K562 (cell line): ENCODE measurements around the gene FAM168B. TPM values are rescaled to one million over a fixed set of nuclear protein-coding genes. Genes with fewer than 3 reads are reported as not detected.

Experiments used
- ATAC-seq: fragments of 200-7000 bp; cut with Tn5 transposase; 3 replicates; pipeline ENCODE4 v1.9.1; 2020; ENCODE audit warnings: moderate library complexity
- BruUV-seq: library from RNA; stranded (reverse); fragments of 400-500 nt; replicated peaks from 2 replicates; lab custom pipeline; 2021; lab: Mats Ljungman, UMichigan
- CTCF ChIA-PET: fragments of 300-600 bp; formaldehyde crosslinking; extraction: SDS; loops from one replicate; lab custom pipeline; 2021; ENCODE audit warnings: low intra/inter-chr PET ratio; lab: Yijun Ruan, JAX
- POLR2A ChIA-PET: fragments of 300-600, 350-650 bp; sonication (Branson Sonifier 250); formaldehyde crosslinking; extraction: SDS; loops from one replicate; lab custom pipeline; 2021; ENCODE audit warnings: antibody characterized with exemption, inconsistent platforms; lab: Yijun Ruan, JAX
- DNase-seq, 4 experiments: peaks; one replicate each; pipeline versions ENCODE4 v3.0.0 to v3.0.0-alpha.2; 2011 to 2018; ENCODE audit warnings: low spot score in 3 of 4, mixed read lengths in 3 of 4; ENCODE audit errors: extremely low read depth in 1 of 4
- FAIRE-seq: peaks from 2 replicates; lab custom pipeline; 2011; peaks lifted over from hg19 to GRCh38; lab: Jason Lieb, UNC
- H2AFZ ChIP-seq: 2 replicates; pipeline ENCODE4 v1.6.0; 2011; ENCODE audit warnings: low read depth, low read length, control low read depth, inconsistent platforms
- H3K27ac ChIP-seq: fragments of 200-600 bp; 3 replicates; pipeline ENCODE4 v1.8.0; 2011; ENCODE audit warnings: low read depth, mild to moderate bottlenecking, control low read depth, inconsistent platforms, low read length, moderate library complexity, mixed read lengths; ENCODE audit errors: extremely low read depth
- H3K27me3 ChIP-seq, 2 experiments: fragments of 300-600 bp in 1 of 2; 2 replicates in 1 of 2; 3 replicates in 1 of 2; pipeline versions ENCODE4 v1.6.0 to v1.8.0; 2011; ENCODE audit warnings: inconsistent platforms in 2 of 2, low read length in 2 of 2, mild to moderate bottlenecking in 1 of 2, mixed read lengths in 1 of 2, moderate library complexity in 1 of 2; ENCODE audit not compliant: control insufficient read depth in 2 of 2, insufficient read depth in 2 of 2
- H3K36me3 ChIP-seq: fragments of 300-600 bp; 3 replicates; pipeline ENCODE4 v1.8.0; 2011; ENCODE audit warnings: mild to moderate bottlenecking, low read length, inconsistent platforms; ENCODE audit not compliant: control insufficient read depth, insufficient read depth
- H3K4me1 ChIP-seq, 2 experiments: fragments of 200-600 bp in 1 of 2; replicated peaks in 1 of 2; 2 replicates in 1 of 2; 3 replicates in 1 of 2; pipeline versions ENCODE4 v1.5.1 to v1.8.0; 2011; ENCODE audit warnings: inconsistent platforms in 2 of 2, low read length in 2 of 2, mild to moderate bottlenecking in 1 of 2, mixed read lengths in 1 of 2, moderate library complexity in 1 of 2; ENCODE audit not compliant: control insufficient read depth in 2 of 2, insufficient read depth in 2 of 2
- H3K4me2 ChIP-seq: 2 replicates; pipeline ENCODE4 v1.6.1; 2011; ENCODE audit warnings: low read length, control low read depth, inconsistent platforms, mixed read lengths; ENCODE audit not compliant: insufficient read depth
- H3K4me3 ChIP-seq: fragments of 200-600 bp; sonication (generic), shearing (Covaris generic); 2 replicates; pipeline ENCODE4 v1.5.1; 2016; ENCODE audit warnings: control low read depth, inconsistent platforms
- H3K79me2 ChIP-seq: fragments of 200-600 bp; 3 replicates; pipeline ENCODE4 v1.8.0; 2011; ENCODE audit warnings: low read length, inconsistent platforms; ENCODE audit not compliant: control insufficient read depth, insufficient read depth
- H3K9ac ChIP-seq, 2 experiments: 2 replicates each; pipeline versions ENCODE4 v1.6.0 to v1.6.1; 2011; ENCODE audit warnings: low read depth in 2 of 2, low read length in 2 of 2, control low read depth in 1 of 2, inconsistent platforms in 1 of 2, mild to moderate bottlenecking in 1 of 2, mixed read lengths in 1 of 2; ENCODE audit not compliant: insufficient read depth in 1 of 2
- H3K9me1 ChIP-seq: one replicate; pipeline ENCODE4 v1.6.0; 2011; ENCODE audit warnings: inconsistent platforms, mild to moderate bottlenecking, low read length, moderate library complexity; ENCODE audit not compliant: control insufficient read depth, insufficient read depth
- H3K9me3 ChIP-seq: replicated peaks from 2 replicates; pipeline ENCODE4 v1.5.1; 2011; ENCODE audit warnings: low read depth, low read length, inconsistent platforms; ENCODE audit not compliant: control insufficient read depth, insufficient read depth
- H4K20me1 ChIP-seq: replicated peaks from 2 replicates; pipeline ENCODE4 v1.6.1; 2011; ENCODE audit warnings: low read length, inconsistent platforms, mixed read lengths; ENCODE audit not compliant: control insufficient read depth, insufficient read depth
- ERF ChIP-seq: fragments of 450-650 bp; formaldehyde crosslinking; IDR thresholded peaks from 2 replicates; pipeline ENCODE4 v1.4.0; 2020; ENCODE audit warnings: mild to moderate bottlenecking, mixed read lengths
- HMGXB4 ChIP-seq: sonication (generic); formaldehyde crosslinking; IDR thresholded peaks from 2 replicates; pipeline ENCODE4 v1.8.1; 2023; ENCODE audit warnings: mild to moderate bottlenecking, missing genetic modification reagents
- IRF2 ChIP-seq: sonication (generic); formaldehyde crosslinking; IDR thresholded peaks from 2 replicates; pipeline ENCODE4 v1.8.1; 2022; ENCODE audit warnings: mild to moderate bottlenecking, missing genetic modification reagents
- NUFIP1 ChIP-seq: fragments of 450-650 bp; IDR thresholded peaks from 2 replicates; pipeline ENCODE4 v1.6.1; 2018; ENCODE audit not compliant: partially characterized antibody
- SIN3A ChIP-seq, 2 experiments: fragments of 150-350 bp in 1 of 2; IDR thresholded peaks; 2 replicates each; pipeline ENCODE4 v1.6.1; 2011 to 2016; ENCODE audit warnings: borderline replicate concordance in 2 of 2, low read depth in 2 of 2, low read length in 2 of 2, mild to moderate bottlenecking in 2 of 2, moderate library complexity in 2 of 2; ENCODE audit not compliant: control insufficient read depth in 1 of 2
- SRSF9 ChIP-seq: fragments of 200-400 bp; formaldehyde crosslinking; IDR thresholded peaks from 2 replicates; pipeline ENCODE4 v1.6.1; 2017; ENCODE audit warnings: low read depth, low read length, borderline replicate concordance
- TCF7L2 ChIP-seq: fragments of 150-350 bp; IDR thresholded peaks from 2 replicates; pipeline ENCODE4 v1.6.1; 2016; ENCODE audit warnings: low read depth, mild to moderate bottlenecking, low read length, moderate library complexity
- THRB ChIP-seq: fragments of 450-650 bp; formaldehyde crosslinking; conservative IDR thresholded peaks from 2 replicates; pipeline ENCODE4 v1.4.0; 2022; ENCODE audit warnings: mild to moderate bottlenecking, missing genetic modification characterization
- ZNF121 ChIP-seq: sonication (generic); formaldehyde crosslinking; conservative IDR thresholded peaks from 2 replicates; pipeline ENCODE4 v1.8.0; 2022; ENCODE audit warnings: missing genetic modification reagents
- ZNF316 ChIP-seq: fragments of 450-650 bp; IDR thresholded peaks from 2 replicates; pipeline ENCODE4 v1.6.1; 2016
- WGBS: fragments of 100-300 bp; shearing (Covaris generic); methylation state at CpG from one replicate; pipeline ENCODE4 v1.1.6; 2016; ENCODE audit warnings: low coverage, mixed read lengths; ENCODE audit not compliant: insufficient coverage; ENCODE audit errors: missing lambda C conversion rate; 5-methylcytosine and 5-hydroxymethylcytosine counted together
- in situ Hi-C: fragments of 300-500 bp; cut with MboI; formaldehyde crosslinking; loops from 4 replicates; pipeline ENCODE4 v1.15.0; 2018; ENCODE audit warnings: inconsistent platforms, mixed read lengths
- intact Hi-C: fragments of 100-400 bp; cut with micrococcal nuclease; formaldehyde crosslinking; loops from 2 replicates; pipeline ENCODE4 v1.14.2; 2022
- polyA plus RNA-seq, 8 experiments: library from polyadenylated mRNA; depleted of rRNA in 4 of 8; stranded (reverse) in 5 of 8; unstranded in 3 of 8; fragments of >200 nt; fragmentation: Nextera tagmentation in 2 of 8; fragmentation: Illumina TruSeq in 1 of 8; extraction: Ambion mirVana in 2 of 8; extraction: Trizol in 1 of 8; gene quantifications; 2 replicates each; pipeline versions ENCODE4 v1.2.1 to v1.2.3, GENCODE V29; 2011 to 2014; ENCODE audit warnings: inconsistent platforms in 1 of 8, missing spikeins in 1 of 8
- total RNA-seq, 7 experiments: library from RNA; depleted of rRNA in 6 of 7; stranded (reverse); fragments of >200 nt in 6 of 7; fragmentation: Illumina TruSeq in 2 of 7; extraction: Trizol in 2 of 7; gene quantifications; 2 replicates each; pipeline versions ENCODE4 v1.2.1 to v1.2.3, GENCODE V29; 2011 to 2021; ENCODE audit warnings: low replicate concordance in 1 of 7

FAM168B gene
- total and polyA plus RNA-seq, 9 of the 15 experiments (the other 6 are each of a cell fraction or from before 2014, with no cell fraction given), result 3.3 to 76.0 (median 46.1) TPM

GRCh38 chr2:131035826-131036231 is 57.4 kb downstream of the FAM168B start:
- CTCF ChIA-PET, result no interaction called here
- TF ChIP-seq SIN3A (IDR thresholded peaks at IDR 0.05; ENCODE audit: borderline replicate concordance in 2 of 2, control insufficient read depth in 1 of 2, low read depth in 2 of 2, low read length in 2 of 2), result no peak
- no peak for TF ChIP-seq HMGXB4 (CRISPR knock-in tag)
- no peak for TF ChIP-seq SRSF9
- TF ChIP-seq NUFIP1, result no peak
- no peak for TF ChIP-seq TCF7L2
- no peak for TF ChIP-seq THRB (CRISPR knock-in tag)
- TF ChIP-seq IRF2 (CRISPR knock-in tag), result no peak
- TF ChIP-seq ERF (CRISPR knock-in tag), result no peak
- TF ChIP-seq ZNF316, result no peak
- no peak for TF ChIP-seq ZNF121
- ATAC-seq (no peak), FAIRE-seq (no peak), DNase-seq (no peak)
- intact Hi-C loops, result loop anchor here (10.0 kb wide), 1 partner anchor 1441 kb away; no protein-coding TSS in a partner anchor
- Histone ChIP-seq H3K9me3 (no peaks in the 10 kb centered on the region), H3K9me1 (no peaks in the 10 kb centered on the region), H3K36me3 (no peaks in the 10 kb centered on the region), H2AFZ (no peak overlapping the region), H3K27ac (no peak overlapping the region), H3K79me2 (no peaks in the 10 kb centered on the region), H3K9ac (no peak overlapping the region), H3K4me1 (peaks cover 2 to 14% of the 10 kb centered on the region in 2 experiments; a peak in 4 of 5 replicates), H3K4me3 (no peak overlapping the region), H3K27me3 (peaks cover 3 to 44% of the 10 kb centered on the region in 2 experiments; a peak in 4 of 5 replicates), H3K4me2 (no peak overlapping the region), H4K20me1 (peaks cover 8% of the 10 kb centered on the region; the same call in 1 of the 2 replicates)
- in situ Hi-C loops, result no loop called here
- WGBS, result 29% methylated on average over 8 of the region's 10 CpGs
- POLR2A ChIA-PET, result no interaction called here
- BruUV-seq, result no TSS peak
